ENCODE results near the gene MAP3K3. TPM values are rescaled to one million over a fixed set of nuclear protein-coding genes. Genes with fewer than 3 reads are reported as not detected.

Gene MAP3K3
- total RNA-seq, 1 experiment from 2014 or later, result 24.3 TPM

DNA sequence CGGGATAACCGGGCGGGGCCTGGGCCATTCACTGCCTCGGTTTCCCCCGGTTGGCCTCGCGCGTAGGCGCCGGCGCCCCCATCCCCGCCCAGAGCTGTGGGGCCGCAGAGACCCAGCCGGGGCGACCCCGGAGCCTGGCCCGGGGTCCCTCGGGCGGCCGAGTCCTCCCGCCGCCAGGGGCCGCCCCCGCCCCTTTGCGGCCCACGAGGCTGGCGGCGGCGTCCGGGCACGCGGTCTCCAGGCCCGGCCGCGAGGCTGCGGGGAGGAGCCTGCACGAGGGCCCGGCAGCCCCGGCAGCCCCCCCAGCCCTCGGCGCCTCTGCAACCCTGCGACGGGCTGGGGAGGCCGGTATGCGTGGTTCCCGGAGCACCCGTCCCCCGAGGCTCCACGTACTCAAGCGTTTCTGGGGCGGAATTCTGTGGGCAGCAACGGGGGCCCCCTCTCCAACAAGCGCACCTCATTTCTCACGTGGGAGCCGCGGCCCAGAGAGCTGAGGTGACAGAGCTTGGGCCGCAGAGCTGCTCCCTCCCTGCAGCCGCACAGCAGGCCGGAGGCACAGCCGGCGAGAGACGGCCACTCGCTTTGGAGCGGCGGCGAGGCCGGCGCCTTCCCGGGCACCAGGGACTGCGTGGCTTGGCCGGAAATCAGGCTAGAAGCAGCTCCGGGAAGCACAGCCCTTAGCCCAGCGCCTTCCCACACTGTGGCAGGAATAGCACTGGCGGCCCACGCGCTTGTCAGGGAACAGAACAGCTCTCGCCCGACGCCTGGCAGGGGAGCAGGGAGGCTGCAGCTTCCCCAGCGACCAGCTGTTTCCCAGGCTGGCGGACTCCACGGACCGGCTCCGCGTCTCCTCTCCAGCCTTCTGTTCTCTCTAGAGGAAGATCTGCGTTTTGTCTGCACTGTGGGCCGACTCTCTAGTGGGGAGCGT, 78.6 kb downstream of the MAP3K3 start:
- Histone ChIP-seq H3K4me1 (ENCODE audit: insufficient read depth, low read length) (no peaks in the 10 kb centered on the region; the same call in 1 of the 2 replicates), H3K4ac (ENCODE audit: low read depth, low read length) (no peak overlapping the region; the same call in 1 of the 2 replicates), H2AK5ac (ENCODE audit: insufficient read length, low read length) (no peak overlapping the region), H2AFZ (ENCODE audit: low read length) (no peak overlapping the region), H2BK5ac (ENCODE audit: insufficient read length, low read length) (no peak overlapping the region), H3K79me2 (ENCODE audit: insufficient read depth, low read length) (no peaks in the 10 kb centered on the region), H3K56ac (ENCODE audit: insufficient read length, low read depth, low read length) (no peak overlapping the region), H4K8ac (replicated peaks; ENCODE audit: insufficient read length, low read depth, low read length) (no peak overlapping the region), H3K27ac (ENCODE audit: insufficient read length, low read depth, low read length) (no peak overlapping the region), H3K9ac (ENCODE audit: extremely low read depth, insufficient read length, low read length) (peak overlapping the region; percentile 39), H3K23me2 (ENCODE audit: insufficient read length, low read depth, low read length, poor library complexity, severe bottlenecking) (peaks cover 20% of the 10 kb centered on the region), H3K27me3 (ENCODE audit: insufficient read depth, low read length) (no peaks in the 10 kb centered on the region), H2BK12ac (ENCODE audit: insufficient read length, low read depth, low read length) (no peak overlapping the region), H3K18ac (ENCODE audit: insufficient read length, low read depth, low read length) (peak overlapping the region; percentile 65), H3K23ac (ENCODE audit: insufficient read length, low read depth, low read length) (no peak overlapping the region), H3K14ac (ENCODE audit: insufficient read depth, low read length) (peak overlapping the region; percentile 96), H3T11ph (ENCODE audit: low read length) (no peak overlapping the region), H2BK120ac (ENCODE audit: low read depth, low read length, poor library complexity, severe bottlenecking) (no peak overlapping the region), H3K79me1 (ENCODE audit: insufficient read depth, low read depth, low read length, poor library complexity, severe bottlenecking) (no peaks in the 10 kb centered on the region), H3K4me2 (ENCODE audit: insufficient read depth, insufficient read length, low read length) (peak overlapping the region; percentile 54), H2BK20ac (ENCODE audit: low read depth, low read length, poor library complexity, severe bottlenecking) (no peak overlapping the region), H2BK15ac (ENCODE audit: low read depth, low read length) (no peak overlapping the region), H3K9me3 (ENCODE audit: control insufficient read depth, low read depth, low read length) (no peaks in the 10 kb centered on the region), H4K20me1 (ENCODE audit: control insufficient read depth, insufficient read depth, insufficient read length) (no peaks in the 10 kb centered on the region), H4K91ac (ENCODE audit: insufficient read length, low read depth, low read length) (no peak overlapping the region), H4K5ac (ENCODE audit: insufficient read length, low read depth, low read length) (no peak overlapping the region)
- H3K4me3 Mint-ChIP-seq, result peak overlapping the region; percentile 59 to 77
- peak; percentile 69 for DNase-seq
- peaks cover 4 to 46% (median 19%) of the 10 kb centered on the region in 3 experiments for H3K36me3 Mint-ChIP-seq (ENCODE audit: insufficient read depth in 1 of 3, low read depth in 3 of 3)
- TF ChIP-seq, protein P1, sequence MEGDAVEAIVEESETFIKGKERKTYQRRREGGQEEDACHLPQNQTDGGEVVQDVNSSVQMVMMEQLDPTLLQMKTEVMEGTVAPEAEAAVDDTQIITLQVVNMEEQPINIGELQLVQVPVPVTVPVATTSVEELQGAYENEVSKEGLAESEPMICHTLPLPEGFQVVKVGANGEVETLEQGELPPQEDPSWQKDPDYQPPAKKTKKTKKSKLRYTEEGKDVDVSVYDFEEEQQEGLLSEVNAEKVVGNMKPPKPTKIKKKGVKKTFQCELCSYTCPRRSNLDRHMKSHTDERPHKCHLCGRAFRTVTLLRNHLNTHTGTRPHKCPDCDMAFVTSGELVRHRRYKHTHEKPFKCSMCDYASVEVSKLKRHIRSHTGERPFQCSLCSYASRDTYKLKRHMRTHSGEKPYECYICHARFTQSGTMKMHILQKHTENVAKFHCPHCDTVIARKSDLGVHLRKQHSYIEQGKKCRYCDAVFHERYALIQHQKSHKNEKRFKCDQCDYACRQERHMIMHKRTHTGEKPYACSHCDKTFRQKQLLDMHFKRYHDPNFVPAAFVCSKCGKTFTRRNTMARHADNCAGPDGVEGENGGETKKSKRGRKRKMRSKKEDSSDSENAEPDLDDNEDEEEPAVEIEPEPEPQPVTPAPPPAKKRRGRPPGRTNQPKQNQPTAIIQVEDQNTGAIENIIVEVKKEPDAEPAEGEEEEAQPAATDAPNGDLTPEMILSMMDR (conservative IDR thresholded peaks at IDR 0.05), result peak; percentile 45; the same call in 2 of the 3 replicates
- H3K27ac Mint-ChIP-seq, result no peak overlapping the region
- no CpG with 5 or more reads among the region's 88 CpGs for WGBS (ENCODE audit: extremely low coverage, insufficient read length, low lambda C conversion rate)
- no peaks in the 10 kb centered on the region for H3K9me3 Mint-ChIP-seq
- peaks cover 5% of the 10 kb centered on the region for H3K27me3 Mint-ChIP-seq (ENCODE audit: low read depth)
- H3K4me1 Mint-ChIP-seq, result peaks cover 36 to 39% of the 10 kb centered on the region in 2 experiments
